ENCODE results near the gene SND1.

DNA sequence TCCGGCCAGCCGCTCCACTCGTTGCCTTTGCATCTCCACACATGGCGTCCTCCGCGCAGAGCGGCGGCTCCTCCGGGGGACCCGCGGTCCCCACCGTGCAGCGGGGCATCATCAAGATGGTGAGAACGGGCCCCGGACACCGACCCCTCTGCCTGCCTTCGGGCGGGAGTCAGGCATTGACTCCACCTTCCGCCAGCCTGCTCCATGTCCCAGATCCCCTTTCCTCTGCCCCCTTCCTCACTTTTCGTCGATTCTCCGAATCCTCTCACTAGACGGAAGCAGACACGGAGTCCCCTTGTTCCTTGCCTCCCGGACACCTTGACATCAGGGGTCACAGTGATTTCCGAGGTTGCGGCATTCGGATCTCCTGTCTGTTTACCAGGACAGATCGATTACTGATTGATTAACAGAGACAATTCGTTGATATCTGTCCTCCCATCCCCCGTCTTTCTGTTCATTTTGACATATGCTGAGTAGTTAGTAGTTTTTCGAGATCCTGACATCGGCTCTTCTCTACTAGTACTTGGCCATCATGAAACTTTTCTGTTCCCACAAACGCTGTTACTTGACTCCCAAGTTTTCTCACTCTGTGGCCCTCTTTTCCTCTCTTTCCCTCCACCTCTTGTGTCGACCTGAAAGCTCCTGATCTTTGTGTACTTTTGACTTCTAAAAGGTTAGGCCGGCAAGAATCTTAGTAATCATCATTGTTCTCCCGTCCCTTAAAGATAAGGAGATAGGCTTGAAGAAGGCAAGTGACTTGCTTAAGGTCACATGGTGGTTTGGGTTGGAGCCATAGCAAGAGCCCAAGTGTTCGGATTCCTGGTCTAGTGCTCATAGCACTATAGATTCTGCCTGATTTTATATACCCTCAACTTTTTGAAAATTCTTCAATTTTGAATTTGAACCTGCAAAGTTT lies 597 bp downstream of the SND1 start:
- TF ChIP-seq RAD51 (IDR thresholded peaks at IDR 0.05) (peak; percentile 80), NRF1 (conservative IDR thresholded peaks at IDR 0.05; ENCODE audit: low read depth, low read length) (no peak), ASH2L (IDR thresholded peaks at IDR 0.05; ENCODE audit: borderline replicate concordance, low read depth) (no peak), YY1 (IDR thresholded peaks at IDR 0.05; ENCODE audit: low read depth, low read length) (no peak), CHD2 (IDR thresholded peaks at IDR 0.05; ENCODE audit: borderline replicate concordance, low read depth, low read length) (no peak), TAF1 (IDR thresholded peaks at IDR 0.05; ENCODE audit: borderline replicate concordance, low read depth, low read length) (no peak), SMC3 (IDR thresholded peaks at IDR 0.05; ENCODE audit: borderline replicate concordance, low read length) (no peak), SUZ12 (IDR thresholded peaks at IDR 0.05; ENCODE audit: unreplicated experiment) (no peak), TARDBP (IDR thresholded peaks at IDR 0.05; ENCODE audit: borderline replicate concordance) (no peak), NFXL1 (IDR thresholded peaks at IDR 0.05; ENCODE audit: borderline replicate concordance) (no peak)
- TF ChIP-seq, protein P1, sequence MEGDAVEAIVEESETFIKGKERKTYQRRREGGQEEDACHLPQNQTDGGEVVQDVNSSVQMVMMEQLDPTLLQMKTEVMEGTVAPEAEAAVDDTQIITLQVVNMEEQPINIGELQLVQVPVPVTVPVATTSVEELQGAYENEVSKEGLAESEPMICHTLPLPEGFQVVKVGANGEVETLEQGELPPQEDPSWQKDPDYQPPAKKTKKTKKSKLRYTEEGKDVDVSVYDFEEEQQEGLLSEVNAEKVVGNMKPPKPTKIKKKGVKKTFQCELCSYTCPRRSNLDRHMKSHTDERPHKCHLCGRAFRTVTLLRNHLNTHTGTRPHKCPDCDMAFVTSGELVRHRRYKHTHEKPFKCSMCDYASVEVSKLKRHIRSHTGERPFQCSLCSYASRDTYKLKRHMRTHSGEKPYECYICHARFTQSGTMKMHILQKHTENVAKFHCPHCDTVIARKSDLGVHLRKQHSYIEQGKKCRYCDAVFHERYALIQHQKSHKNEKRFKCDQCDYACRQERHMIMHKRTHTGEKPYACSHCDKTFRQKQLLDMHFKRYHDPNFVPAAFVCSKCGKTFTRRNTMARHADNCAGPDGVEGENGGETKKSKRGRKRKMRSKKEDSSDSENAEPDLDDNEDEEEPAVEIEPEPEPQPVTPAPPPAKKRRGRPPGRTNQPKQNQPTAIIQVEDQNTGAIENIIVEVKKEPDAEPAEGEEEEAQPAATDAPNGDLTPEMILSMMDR (IDR thresholded peaks at IDR 0.05 in 2 of 3, conservative IDR thresholded peaks at IDR 0.05 in 1 of 3; ENCODE audit: control insufficient read depth in 2 of 3, extremely low read depth in 1 of 3, insufficient read depth in 1 of 3, low read depth in 3 of 3, low read length in 3 of 3), result no peak

All from GM12878 (cell line).